ENCODE measurements around the gene WDR89.

DNA sequence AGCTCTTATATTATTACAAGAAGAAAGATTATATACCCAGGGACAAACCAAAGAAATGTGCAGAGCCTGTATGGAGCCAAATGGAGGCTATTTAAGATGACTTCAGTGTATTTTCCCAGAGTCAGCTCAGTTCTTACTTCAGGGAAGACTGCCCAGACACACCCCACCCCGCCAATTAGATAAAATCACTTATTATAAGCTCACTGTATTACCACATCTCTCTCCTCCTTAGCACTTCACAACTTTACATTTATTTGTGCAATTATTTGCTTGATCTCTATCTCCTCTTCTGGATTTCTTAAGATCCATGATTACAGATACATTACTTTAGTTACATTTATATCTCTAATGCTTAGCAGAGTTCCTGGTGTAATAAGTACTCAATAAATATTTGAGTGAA is 24.7 kb upstream of the WDR89 start:
- TF ChIP-seq, protein P1, sequence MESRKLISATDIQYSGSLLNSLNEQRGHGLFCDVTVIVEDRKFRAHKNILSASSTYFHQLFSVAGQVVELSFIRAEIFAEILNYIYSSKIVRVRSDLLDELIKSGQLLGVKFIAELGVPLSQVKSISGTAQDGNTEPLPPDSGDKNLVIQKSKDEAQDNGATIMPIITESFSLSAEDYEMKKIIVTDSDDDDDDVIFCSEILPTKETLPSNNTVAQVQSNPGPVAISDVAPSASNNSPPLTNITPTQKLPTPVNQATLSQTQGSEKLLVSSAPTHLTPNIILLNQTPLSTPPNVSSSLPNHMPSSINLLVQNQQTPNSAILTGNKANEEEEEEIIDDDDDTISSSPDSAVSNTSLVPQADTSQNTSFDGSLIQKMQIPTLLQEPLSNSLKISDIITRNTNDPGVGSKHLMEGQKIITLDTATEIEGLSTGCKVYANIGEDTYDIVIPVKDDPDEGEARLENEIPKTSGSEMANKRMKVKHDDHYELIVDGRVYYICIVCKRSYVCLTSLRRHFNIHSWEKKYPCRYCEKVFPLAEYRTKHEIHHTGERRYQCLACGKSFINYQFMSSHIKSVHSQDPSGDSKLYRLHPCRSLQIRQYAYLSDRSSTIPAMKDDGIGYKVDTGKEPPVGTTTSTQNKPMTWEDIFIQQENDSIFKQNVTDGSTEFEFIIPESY (IDR thresholded peaks at IDR 0.05; ENCODE audit: borderline replicate concordance, low read depth): no peak
- TF ChIP-seq SMC3 (IDR thresholded peaks at IDR 0.05; ENCODE audit: low read depth, low read length) (no peak), YY1 (IDR thresholded peaks at IDR 0.05; ENCODE audit: low read depth) (no peak), FOXM1 (IDR thresholded peaks at IDR 0.05; ENCODE audit: low read depth) (no peak), ELF1 (IDR thresholded peaks at IDR 0.05) (no peak), EP300 (IDR thresholded peaks at IDR 0.05; ENCODE audit: borderline replicate concordance in 1 of 2, low read depth in 1 of 2, low read length in 1 of 2) (no peak)
- TF ChIP-seq, protein P2, sequence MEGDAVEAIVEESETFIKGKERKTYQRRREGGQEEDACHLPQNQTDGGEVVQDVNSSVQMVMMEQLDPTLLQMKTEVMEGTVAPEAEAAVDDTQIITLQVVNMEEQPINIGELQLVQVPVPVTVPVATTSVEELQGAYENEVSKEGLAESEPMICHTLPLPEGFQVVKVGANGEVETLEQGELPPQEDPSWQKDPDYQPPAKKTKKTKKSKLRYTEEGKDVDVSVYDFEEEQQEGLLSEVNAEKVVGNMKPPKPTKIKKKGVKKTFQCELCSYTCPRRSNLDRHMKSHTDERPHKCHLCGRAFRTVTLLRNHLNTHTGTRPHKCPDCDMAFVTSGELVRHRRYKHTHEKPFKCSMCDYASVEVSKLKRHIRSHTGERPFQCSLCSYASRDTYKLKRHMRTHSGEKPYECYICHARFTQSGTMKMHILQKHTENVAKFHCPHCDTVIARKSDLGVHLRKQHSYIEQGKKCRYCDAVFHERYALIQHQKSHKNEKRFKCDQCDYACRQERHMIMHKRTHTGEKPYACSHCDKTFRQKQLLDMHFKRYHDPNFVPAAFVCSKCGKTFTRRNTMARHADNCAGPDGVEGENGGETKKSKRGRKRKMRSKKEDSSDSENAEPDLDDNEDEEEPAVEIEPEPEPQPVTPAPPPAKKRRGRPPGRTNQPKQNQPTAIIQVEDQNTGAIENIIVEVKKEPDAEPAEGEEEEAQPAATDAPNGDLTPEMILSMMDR (IDR thresholded peaks at IDR 0.05): no peak
- TF ChIP-seq, protein P3, sequence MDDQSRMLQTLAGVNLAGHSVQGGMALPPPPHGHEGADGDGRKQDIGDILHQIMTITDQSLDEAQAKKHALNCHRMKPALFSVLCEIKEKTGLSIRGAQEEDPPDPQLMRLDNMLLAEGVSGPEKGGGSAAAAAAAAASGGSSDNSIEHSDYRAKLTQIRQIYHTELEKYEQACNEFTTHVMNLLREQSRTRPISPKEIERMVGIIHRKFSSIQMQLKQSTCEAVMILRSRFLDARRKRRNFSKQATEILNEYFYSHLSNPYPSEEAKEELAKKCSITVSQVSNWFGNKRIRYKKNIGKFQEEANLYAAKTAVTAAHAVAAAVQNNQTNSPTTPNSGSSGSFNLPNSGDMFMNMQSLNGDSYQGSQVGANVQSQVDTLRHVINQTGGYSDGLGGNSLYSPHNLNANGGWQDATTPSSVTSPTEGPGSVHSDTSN (IDR thresholded peaks at IDR 0.05): no peak
- TF ChIP-seq, protein P4, sequence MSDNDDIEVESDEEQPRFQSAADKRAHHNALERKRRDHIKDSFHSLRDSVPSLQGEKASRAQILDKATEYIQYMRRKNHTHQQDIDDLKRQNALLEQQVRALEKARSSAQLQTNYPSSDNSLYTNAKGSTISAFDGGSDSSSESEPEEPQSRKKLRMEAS (IDR thresholded peaks at IDR 0.05; ENCODE audit: low read depth): no peak

Measured in SK-N-SH (cell line).